NCI-H774 (cell line): ENCODE measurements around the gene RRP9.

ENCODE experiments used
- DNase-seq: peaks from one replicate; lab custom pipeline; 2025; lab: John Stamatoyannopoulos, UW

The RRP9 gene

DNA sequence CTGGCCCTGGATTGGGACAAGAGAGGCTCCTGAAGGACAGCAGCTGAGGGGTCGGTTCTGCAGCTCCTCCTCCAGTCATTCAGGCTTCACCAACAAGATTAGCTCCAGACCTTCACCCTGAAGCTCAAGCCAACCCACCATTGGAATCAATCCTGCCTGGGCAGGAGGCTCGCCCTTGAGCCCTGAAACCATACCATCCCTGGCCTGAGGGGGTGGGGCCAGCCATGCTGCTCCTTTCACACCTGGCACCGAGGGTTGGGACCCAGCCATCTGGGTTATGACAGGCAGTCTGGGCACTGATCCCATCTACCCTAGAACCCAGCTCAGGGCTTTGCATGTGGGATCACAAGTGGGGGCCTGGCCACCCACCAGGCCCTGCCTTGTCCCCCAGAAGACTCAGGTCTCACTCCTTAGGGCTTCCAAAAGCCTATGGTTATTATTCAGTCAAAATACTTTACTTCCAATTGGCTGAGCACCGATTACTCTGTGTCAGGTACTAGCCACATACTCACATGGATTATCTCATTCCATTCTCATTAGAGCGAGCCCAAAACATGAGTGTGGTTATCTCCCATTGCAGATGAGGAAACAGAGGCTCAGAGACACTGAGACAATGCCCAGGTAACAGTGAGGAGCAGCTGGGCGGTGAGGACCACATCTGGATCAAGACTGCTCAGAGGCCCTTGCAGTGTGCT lies 29.0 kb upstream of the RRP9 start:
- no peak for DNase-seq

DNA sequence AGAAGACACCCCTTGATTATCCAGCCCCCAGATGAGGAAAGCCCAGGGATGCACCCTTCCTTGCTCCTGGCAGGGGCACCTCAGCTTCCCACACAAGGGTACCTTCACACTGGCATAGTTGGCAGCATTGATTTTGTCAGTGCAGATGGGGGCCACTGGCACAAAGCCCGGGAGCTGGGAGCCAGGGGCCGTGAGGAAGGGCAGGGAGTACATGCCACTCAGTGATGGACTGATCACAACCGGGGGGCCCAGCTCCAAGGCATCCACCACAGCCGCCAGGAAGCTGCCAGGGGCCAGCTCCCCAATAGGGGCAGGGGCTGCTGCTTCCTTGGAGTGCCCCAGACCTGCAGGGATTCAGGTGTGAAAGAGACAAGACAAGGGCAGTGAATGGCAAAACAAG lies 28.1 kb upstream of the RRP9 start:
- DNase-seq, result no peak

GRCh38 chr3:51968883-51969678 lies 27.4 kb upstream of the RRP9 start:
- DNase-seq, result no peak

DNA sequence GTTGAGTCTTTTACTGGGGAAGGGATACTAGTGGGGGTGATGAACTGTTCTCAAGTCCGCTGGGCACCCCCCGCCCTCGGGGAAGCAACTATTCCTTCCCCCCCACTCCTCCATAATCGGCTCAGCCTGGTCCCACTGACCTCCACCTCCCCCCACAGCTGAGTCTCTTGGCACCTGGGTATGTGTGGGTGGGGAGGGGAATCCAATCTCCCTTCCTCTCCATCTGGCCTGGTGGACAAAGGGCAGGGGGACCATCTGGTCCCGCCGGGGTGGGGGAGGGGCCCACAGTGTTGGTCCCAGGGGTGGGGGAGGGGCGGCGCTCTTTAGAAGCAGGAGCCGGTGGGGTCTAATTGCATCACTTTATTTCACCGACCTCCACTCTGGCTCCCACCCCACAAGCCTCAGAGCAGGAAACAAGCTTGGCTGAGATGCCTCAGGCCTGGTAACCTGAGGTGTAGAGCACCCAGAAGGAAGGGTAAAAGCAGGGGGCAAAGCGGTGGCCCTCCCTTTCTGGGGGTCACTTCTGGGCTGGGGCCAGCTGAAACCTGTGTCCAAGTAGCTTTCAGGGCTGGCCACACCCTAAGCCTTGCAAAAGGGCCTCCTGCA lies 26.6 kb upstream of the RRP9 start:
- DNase-seq, result no peak

GRCh38 chr3:51967384-51968169 lies 25.9 kb upstream of the RRP9 start, which contains the start of gene PCBP4:
Gene PCBP4, minus strand, starts transcription at chr3:51967454. Its CDS starts 6,214 bp downstream, at chr3:51961240.
- no peak for DNase-seq

- DNase-seq, result no peak
Measured at GRCh38 chr3:51966922-51967383, 25.2 kb upstream of the RRP9 start.

DNA sequence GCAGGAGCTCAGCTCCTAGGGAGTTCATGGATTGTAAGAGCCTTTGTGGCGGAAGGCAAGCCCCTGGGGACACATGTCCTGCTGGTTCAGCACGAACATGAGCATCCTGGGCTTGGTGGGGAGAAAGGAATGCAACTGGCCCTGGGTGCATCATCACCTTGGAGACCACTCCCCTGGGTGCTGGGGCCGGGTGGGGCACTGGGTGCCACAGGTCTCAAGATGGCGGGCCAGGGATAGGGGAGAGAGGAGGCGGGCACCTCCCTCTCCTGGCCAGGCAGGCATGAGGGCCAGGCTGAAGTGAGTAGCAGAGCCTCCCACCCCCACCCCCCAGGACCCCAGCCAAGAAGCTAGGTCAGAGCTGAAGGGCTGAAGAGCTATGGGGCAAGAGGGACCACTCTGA lies 24.8 kb upstream of the RRP9 start:
- DNase-seq, result no peak

- no peak for DNase-seq
Measured at GRCh38 chr3:51966016-51966415, 24.3 kb upstream of the RRP9 start.

DNA sequence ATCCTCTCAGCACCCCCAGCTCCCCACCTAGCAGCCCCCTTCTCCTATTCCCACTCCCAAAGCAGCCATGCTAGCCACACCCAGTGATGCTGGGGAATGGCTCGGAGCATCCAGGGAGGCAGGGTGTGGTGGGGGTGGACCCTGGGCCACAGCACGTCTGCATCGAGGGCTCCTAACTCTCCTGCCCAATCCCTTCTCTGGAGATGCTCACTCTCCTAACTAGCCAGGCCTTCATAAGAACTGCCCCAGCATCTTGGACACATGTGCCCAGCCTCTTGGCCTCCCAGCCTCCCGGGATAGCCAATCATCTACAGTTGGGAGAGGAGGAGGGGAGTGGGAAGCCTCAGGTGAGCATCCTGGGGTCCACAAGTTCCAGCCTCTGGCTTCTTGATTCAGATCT lies 22.8 kb upstream of the RRP9 start:
- DNase-seq, result no peak

DNA sequence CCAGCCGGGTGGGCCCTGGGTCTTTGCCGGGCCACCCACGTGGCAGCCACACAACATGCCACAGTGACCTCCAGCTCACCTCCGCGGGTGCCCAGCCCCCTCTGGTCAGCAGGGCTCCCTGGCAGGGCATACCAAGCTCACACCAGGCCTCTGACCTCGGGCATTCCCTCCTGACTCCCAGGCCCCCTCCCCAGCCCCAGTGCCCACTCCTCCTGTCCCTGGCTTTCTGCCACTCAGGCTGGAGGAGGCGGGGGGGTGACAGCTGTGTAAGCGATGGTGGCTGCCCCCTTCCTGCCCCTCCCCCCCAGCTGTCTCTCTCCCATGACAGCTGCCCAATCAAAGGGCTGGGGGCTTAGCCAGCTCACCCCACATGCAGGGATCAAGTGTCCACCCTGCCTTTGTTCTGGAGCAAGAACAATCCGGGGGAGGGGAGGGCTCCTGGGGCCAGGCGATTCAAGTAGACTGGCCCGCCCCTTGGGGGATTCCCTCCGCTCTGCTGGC lies 22.3 kb upstream of the RRP9 start:
- no peak for DNase-seq

- no peak for DNase-seq
Measured at GRCh38 chr3:51962854-51963530, 21.3 kb upstream of the RRP9 start.

DNA sequence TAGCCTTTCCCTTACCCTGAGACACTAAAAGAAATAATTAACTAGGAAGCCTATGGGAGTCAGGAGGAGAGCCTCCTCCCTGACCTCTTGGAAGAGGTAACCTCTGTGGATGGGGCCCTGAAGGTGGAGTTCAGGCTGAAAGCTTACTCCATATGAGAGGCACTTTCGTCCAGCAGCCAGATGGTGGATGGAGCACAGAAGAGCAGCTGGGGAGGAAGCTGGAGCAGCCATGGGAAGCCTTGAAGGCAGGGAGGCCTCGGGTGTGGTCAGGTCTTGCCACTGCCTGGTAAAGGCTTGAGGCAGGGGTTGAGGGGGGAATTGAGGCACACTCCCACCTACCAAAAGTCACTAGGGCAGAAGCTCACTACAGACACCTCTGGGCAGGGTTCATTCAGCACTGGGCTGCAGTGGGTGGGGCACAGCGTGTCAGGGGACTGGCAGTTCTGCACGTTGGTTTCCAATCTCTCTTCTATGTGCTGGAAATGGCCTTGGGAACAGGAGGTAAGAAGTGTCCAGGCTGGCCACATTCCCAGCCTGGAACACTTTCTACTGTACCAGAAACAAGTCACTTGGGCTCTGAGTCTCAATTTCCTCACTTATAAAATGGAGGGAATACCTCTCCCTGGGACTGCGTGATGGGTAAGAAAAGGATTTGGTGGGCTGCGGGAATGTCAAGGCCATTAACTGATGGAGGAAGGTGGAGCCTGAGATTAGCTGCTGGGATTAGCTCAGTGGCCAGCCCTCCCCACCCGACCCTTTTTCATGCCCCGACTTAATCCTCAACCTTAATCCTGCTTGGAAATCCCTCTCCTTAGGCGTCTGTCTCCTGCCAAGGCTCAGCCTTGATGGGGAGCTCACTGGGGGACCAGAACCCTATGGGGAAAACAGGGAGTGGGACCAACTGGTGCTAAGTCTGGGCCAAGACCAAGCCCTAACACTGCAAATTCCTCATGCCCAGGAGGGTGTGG lies 20.2 kb upstream of the RRP9 start:
- no peak for DNase-seq

DNA sequence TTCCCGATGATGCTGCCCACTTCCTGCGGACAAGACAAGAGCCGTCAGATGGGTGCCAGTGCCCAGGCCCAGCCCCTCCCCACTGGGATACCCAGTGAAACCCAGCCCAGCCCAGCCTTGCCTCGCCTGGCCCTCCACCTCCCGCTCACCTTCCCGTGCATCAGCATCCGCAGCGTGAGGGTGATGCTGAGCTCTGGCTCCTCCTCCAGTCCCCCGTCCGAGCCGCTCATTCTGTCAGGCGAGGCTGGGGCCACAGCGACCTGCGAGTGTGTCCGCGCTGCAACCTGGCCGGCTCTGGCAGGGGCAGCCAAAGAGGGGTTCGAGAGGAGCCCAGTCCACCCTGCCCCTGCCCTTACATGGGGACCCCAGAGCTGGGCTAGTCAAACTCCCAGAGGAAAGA lies 19.3 kb upstream of the RRP9 start:
- no peak for DNase-seq

- DNase-seq, result no peak
Measured at GRCh38 chr3:51960386-51960785, 18.7 kb upstream of the RRP9 start.

GRCh38 chr3:51959651-51960050 lies 17.9 kb upstream of the RRP9 start:
- no peak for DNase-seq

DNA sequence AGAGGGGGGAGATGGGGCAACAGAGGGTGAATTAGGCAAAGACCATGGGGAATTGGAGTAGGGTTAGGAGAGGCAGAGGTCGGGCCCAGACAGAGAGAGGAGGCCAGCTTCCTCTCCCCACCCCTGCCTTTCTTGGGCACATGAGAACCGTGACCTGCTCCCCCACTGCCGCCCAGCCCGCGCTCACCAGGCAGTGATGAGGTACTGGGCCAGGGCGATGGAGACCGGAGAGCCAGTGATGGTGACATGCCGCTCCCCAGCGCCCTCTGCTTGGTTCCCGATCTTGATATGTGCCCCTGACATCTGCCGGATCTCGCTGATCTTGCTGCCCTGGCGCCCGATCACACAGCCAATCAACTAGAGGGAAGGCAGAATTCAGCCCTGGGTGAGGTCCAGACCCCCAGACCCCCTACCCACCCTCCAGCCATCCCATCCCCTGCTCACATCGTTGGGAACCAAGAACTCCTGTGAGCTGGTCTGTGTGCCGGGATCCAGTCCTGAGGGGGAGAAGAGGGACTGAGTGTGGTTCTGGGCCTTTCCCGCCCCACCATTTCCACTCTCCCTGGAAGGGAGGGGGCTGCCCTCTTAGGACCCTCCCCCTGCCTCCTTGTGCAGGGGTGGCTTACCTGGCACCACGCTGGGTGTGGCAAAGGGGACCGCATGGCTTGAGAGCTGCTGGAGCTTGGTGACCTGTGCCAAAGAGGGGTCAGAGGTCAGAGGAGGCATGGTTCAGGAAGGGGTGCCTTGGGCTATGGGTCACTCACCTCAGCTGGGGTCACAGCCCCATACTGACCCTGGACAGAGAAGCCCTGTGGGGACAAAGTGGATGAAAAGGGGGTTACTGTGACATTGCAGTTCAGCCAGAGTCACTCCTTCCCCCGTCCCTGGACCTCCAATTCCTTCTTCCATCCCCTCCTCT lies 17.2 kb upstream of the RRP9 start:
- DNase-seq, result no peak

DNA sequence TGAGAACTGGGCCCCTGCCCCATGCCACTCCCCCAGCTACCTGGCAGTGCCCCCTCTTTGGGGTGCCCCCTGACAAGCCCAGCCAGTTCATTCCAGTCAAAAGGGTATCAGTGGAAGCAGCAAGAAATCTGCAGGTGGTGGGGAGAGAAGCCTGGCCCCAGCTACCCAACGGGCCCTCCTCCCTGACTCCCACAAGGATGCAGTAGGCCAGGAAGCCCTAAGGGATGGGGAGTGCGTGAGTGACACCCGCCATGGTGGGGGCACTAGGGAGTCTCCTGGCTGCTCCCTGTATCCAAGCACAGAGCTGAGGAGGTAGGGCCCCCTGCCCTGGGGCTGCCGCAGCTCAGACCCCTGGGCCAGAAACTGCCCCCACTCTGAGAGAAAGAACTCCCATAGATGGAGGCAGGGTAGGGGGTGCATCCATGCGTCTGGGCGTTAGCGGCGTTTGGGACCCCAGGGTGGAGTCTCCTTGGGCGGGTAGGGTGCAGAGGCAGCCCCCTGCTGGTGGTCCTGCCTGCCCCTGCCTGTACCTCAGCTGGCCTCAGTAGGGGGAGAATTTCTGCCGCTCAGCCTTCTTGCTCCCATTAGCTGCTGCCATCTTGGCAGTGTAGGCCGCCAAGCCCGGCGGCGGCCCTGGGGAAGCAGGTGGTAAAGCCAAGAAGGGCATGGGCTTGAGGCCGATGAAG lies 16.0 kb upstream of the RRP9 start:
- no peak for DNase-seq
